MG63 (cell line): ENCODE measurements around the gene POR. TPM values are rescaled to one million over a fixed set of nuclear protein-coding genes. Genes with fewer than 3 reads are reported as not detected.
"Not testable (repeated sequence)": the region's sequence is repeated elsewhere in the genome, so short reads cannot be mapped to it uniquely, and the experiment has no call there.

Experiments
- DNase-seq: peaks from one replicate; pipeline ENCODE4 v3.0.0-alpha.2; 2020
- H3K27me3 ChIP-seq: fragments of 250-450 bp; sonication (Bioruptor Pico); 2 replicates; pipeline ENCODE4 v1.5.1; 2020; ENCODE audit warnings: mild to moderate bottlenecking, moderate library complexity
- H3K36me3 ChIP-seq: fragments of 250-450 bp; sonication (Bioruptor Pico); 2 replicates; pipeline ENCODE4 v1.5.1; 2020; ENCODE audit warnings: mild to moderate bottlenecking, moderate library complexity
- H3K4me3 ChIP-seq: fragments of 250-450 bp; sonication (Bioruptor Pico); 2 replicates; pipeline ENCODE4 v1.5.1; 2020; ENCODE audit warnings: mild to moderate bottlenecking, moderate library complexity
- H3K9me3 ChIP-seq: fragments of 250-450 bp; sonication (Bioruptor Pico); 2 replicates; pipeline ENCODE4 v1.5.1; 2020; ENCODE audit warnings: mild to moderate bottlenecking, moderate library complexity
- total RNA-seq: library from RNA; depleted of rRNA; stranded (reverse); fragments of >200 nt; shearing (Covaris generic); gene quantifications from 2 replicates; pipeline ENCODE4 v1.2.3, GENCODE V29; 2014; ENCODE audit warnings: low replicate concordance; rRNA removed

The POR gene
- total RNA-seq = 13.7 and 23.3 TPM in 2 replicates

- DNase-seq = peak; percentile 89
- H3K4me3 ChIP-seq = peak within 1 kb of the TSS; percentile 79
- no peaks in the 10 kb centered on the region for H3K9me3 ChIP-seq
- no peaks in the 10 kb centered on the region for H3K36me3 ChIP-seq
- no peaks in the 10 kb centered on the region for H3K27me3 ChIP-seq
Observed at GRCh38 chr7:75914655-75915415, at the start of gene POR. POR (plus strand) TSS chr7:75915155; CDS start chr7:75954002, 38,847 bp downstream.

GRCh38 chr7:75866114-75866488 lies 48.9 kb upstream of the POR start:
- Histone ChIP-seq H3K4me3 (no peak overlapping the region), H3K36me3 (no peaks in the 10 kb centered on the region), H3K27me3 (no peaks in the 10 kb centered on the region), H3K9me3 (no peaks in the 10 kb centered on the region)
- DNase-seq = peak; percentile 77

DNA sequence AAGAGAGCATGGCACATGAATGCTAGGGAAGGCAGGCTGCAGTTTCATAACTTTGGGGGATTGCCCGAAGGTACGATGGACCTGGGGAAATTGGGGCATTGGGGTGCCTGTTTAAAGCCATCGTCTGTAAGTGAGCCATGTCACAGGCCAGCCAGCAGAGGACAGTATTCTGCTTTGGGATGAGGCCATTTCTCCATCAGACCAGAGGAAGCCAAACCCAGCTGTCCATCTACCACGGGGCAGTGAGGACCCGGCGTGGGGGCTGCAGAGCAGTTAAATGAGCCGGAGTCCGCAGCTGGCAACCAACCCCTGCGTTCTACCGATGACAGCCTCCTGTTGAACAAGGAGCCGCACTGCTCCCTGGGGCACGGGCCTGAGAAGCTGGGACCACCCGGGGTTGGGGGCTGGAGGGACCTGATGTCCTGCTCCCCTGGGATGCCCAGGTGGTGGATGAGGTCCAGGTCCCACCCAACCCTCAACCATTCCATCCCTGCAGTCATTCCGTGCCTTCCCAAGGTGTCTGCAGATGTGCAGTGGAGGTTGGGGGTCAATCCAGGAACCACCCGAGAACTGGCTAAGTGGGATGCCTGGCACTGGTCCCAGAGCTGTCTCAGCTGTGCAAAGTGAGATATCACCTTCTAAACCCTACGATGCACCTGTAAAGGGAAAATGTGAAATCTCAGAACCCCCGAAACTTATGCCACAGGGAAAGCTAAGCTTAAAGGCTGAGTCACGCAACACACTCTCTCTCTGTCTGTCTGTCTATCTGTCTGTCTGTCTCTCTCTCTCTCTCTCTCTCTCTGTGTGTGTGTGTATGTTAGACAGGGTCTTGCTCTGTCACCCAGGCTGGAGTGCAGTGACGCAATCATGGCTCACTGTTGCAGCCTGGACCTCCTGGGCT lies 48.2 kb upstream of the POR start:
- Histone ChIP-seq H3K9me3 (no peaks in the 10 kb centered on the region), H3K36me3 (no peaks in the 10 kb centered on the region), H3K27me3 (no peaks in the 10 kb centered on the region), H3K4me3 (no peak overlapping the region)
- peak; percentile 80 for DNase-seq

DNA sequence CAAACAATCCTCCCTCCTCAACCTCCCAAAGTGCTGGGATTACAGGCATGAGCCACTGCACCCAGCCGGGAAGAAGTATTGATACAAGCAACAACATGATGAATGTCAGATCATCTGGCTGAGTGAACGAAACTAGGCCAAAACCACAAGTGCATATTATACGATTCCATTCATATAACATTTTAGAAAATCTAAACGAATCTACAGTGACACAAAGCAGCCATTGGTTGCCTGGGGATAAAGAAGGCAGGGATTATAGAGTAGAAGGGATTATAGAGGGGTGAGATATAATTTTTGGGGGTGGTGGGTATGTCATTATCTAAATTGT lies 47.6 kb upstream of the POR start:
- H3K27me3 ChIP-seq = no peaks in the 10 kb centered on the region
- H3K9me3 ChIP-seq = no peaks in the 10 kb centered on the region
- H3K4me3 ChIP-seq = no peak overlapping the region
- DNase-seq = no peak
- H3K36me3 ChIP-seq = no peaks in the 10 kb centered on the region

- no peaks in the 10 kb centered on the region for H3K9me3 ChIP-seq
- no peak overlapping the region for H3K4me3 ChIP-seq
- no peaks in the 10 kb centered on the region for H3K36me3 ChIP-seq
- DNase-seq = no peak
- no peaks in the 10 kb centered on the region for H3K27me3 ChIP-seq
Observed at GRCh38 chr7:75868153-75868552, 46.8 kb upstream of the POR start.

- peak; percentile 48 for DNase-seq
- H3K36me3 ChIP-seq = no peaks in the 10 kb centered on the region
- H3K9me3 ChIP-seq = no peaks in the 10 kb centered on the region
- no peak overlapping the region for H3K4me3 ChIP-seq
- no peaks in the 10 kb centered on the region for H3K27me3 ChIP-seq
Observed at GRCh38 chr7:75869776-75870379, 45.1 kb upstream of the POR start.

DNA sequence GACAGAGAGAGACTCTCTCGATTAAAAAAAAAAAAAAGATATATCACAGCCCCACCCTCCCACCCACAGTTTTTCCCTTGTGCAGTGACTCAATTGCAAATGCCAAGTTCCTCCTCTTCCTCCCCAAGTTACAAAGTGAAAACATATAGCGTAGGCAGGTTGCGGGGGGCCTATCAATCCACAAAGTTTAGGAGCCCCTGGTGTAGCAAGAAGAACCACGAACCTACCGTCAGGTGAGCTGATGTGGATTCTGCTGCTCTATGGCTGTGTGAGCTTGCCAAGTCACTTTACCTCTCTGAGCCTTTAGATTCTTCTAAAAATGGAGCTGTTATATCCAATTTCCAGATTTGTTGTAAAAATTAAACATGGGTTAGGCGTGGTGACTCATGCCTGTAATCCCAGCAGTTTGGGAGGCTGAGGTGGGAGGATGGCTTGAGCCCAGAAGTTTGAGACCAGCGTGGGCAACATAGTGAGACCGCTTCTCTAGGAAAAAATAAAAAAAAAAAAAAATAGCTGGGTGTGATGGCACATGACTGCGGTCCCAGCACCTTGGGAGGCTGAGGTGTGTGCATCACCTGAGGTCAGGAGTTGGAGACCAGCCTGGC lies 44.3 kb upstream of the POR start:
- H3K36me3 ChIP-seq = no peaks in the 10 kb centered on the region
- H3K9me3 ChIP-seq = no peaks in the 10 kb centered on the region
- no peak overlapping the region for H3K4me3 ChIP-seq
- no peaks in the 10 kb centered on the region for H3K27me3 ChIP-seq
- DNase-seq = no peak

GRCh38 chr7:75872073-75872782 lies 42.7 kb upstream of the POR start:
- Histone ChIP-seq H3K9me3 (no peaks in the 10 kb centered on the region), H3K4me3 (no peak overlapping the region), H3K36me3 (no peaks in the 10 kb centered on the region), H3K27me3 (no peaks in the 10 kb centered on the region)
- peak; percentile 15 for DNase-seq

DNA sequence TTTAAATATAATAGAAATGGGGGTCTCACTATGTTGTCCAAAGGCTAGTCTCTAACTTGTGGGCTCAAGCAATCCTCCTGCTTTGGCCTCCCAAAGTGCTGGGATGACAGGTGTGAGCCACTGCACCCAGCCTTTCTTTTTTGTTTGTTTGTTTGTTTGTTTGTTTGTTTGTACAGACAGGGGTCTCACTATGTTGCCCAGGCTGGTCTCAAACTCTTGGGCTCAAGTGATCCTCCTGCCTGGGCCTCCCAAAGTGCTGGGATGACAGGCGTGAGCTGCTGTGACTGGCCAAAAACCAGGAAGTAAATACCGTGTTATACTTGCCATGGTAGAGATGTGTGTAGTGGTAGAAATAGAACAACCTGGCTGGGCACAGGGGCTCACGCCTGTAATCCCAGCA lies 40.8 kb upstream of the POR start:
- not testable (repeated sequence) for H3K9me3 ChIP-seq, H3K27me3 ChIP-seq, H3K36me3 ChIP-seq, DNase-seq, H3K4me3 ChIP-seq

- Histone ChIP-seq H3K27me3 (no peaks in the 10 kb centered on the region), H3K4me3 (no peak overlapping the region), H3K9me3 (no peaks in the 10 kb centered on the region), H3K36me3 (no peaks in the 10 kb centered on the region; the same call in 1 of the 2 replicates)
- no peak for DNase-seq
Observed at GRCh38 chr7:75875113-75876080, 39.6 kb upstream of the POR start.

GRCh38 chr7:75876126-75876881 lies 38.7 kb upstream of the POR start:
- Histone ChIP-seq H3K27me3 (no peaks in the 10 kb centered on the region), H3K36me3 (no peaks in the 10 kb centered on the region; the same call in none of the 2 replicates), H3K9me3 (no peaks in the 10 kb centered on the region), H3K4me3 (no peak overlapping the region)
- no peak for DNase-seq

- no peak for DNase-seq
- H3K9me3 ChIP-seq = no peaks in the 10 kb centered on the region
- H3K4me3 ChIP-seq = peak overlapping the region; percentile 67; the same call in 1 of the 2 replicates
- peaks cover 5% of the 10 kb centered on the region for H3K36me3 ChIP-seq
- H3K27me3 ChIP-seq = no peaks in the 10 kb centered on the region
Observed at GRCh38 chr7:75878312-75878768, 36.6 kb upstream of the POR start.

- H3K36me3 ChIP-seq = peaks cover 5% of the 10 kb centered on the region
- peak within 1 kb of the TSS; percentile 67 for H3K4me3 ChIP-seq
- peak; percentile 88 for DNase-seq
- no peaks in the 10 kb centered on the region for H3K9me3 ChIP-seq
- H3K27me3 ChIP-seq = no peaks in the 10 kb centered on the region
Observed at GRCh38 chr7:75878769-75879611, 36.0 kb upstream of the POR start, which contains the start of gene RHBDD2. RHBDD2 (plus strand) TSS chr7:75879034; CDS start chr7:75879083, 49 bp downstream.

DNA sequence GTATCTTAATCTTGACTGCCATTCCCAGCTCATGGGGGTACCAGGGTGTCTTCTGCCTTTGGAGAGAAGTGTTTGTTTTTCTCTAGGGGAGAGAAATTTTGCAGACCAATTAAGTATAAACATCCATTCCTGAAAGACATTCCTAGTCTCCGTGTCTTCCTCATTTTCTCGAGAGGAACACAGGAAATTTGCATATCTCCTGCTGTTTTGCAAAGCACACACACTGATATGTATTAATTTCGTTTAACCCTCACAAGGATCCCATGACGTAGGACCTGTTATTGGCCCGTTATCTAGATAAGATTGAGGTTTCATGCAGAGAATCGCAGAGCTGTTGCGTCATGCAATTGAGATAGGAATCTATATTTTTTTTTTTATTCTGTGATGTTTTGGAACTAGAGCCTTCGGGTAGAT lies 35.2 kb upstream of the POR start:
- peak overlapping the region; percentile 67 for H3K4me3 ChIP-seq
- DNase-seq = no peak
- peaks cover 9% of the 10 kb centered on the region for H3K36me3 ChIP-seq
- H3K27me3 ChIP-seq = no peaks in the 10 kb centered on the region
- no peaks in the 10 kb centered on the region for H3K9me3 ChIP-seq
